ENCODE results near the gene FMNL2.

FMNL2 gene

DNA sequence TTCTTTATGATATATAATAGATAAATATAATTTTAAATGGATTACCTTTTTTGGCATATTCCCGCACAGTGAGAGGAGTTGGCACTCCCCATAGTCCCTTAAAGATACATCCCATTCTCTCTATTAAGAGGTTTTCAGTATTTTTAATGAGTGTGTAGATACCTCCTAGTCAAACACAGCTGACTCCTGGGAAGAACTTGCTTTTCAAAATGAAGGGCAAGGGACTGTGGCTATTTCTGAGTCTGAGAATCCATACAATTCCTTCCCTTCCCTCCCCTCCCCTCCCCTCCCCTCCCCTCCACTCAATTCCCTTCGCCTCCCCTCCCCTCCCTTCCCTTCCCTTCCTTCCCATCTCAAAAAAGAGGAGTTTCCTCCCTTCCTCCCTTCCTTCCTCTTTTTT lies 288.8 kb downstream of the FMNL2 start:
- no peak for DNase-seq

DNA sequence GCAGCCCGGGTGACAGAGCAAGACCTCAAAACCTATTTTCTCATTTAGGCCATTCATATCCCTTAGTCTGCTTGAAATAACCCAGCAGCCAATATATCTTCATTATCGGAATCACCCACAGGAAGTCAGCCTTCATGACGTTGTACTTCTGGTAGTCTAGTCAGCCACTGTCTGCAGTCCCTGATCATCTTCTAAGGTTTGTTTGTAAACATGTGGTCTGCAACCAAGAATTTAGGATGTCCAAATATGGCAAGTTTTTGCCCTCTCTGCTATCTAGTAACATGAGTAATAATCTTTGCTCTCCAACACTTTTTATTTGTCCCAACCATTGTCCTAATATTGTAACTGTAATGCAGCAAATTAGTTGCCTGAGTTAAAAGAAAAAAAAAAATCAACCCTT lies 289.8 kb downstream of the FMNL2 start:
- DNase-seq = no peak

DNA sequence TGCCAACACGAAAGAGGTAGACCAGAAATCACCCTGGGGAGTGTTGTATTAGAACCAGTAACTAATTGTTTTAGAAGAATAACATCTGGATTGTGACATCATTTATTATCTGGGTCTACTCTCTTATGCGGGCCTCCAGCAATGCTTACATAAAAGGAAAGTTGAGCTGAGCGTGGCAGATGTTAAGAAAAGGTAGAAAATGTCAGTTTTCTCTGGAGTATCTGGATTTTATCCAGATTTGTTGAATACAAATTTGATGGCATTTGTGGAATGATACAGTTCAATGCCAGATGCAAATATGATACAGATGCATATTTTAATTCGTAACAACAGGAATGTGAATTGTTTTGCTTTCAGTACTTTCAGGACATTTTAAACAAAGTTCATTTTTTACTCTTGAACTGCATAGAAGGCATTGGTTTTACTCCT lies 292.0 kb downstream of the FMNL2 start:
- no peak for DNase-seq

DNA sequence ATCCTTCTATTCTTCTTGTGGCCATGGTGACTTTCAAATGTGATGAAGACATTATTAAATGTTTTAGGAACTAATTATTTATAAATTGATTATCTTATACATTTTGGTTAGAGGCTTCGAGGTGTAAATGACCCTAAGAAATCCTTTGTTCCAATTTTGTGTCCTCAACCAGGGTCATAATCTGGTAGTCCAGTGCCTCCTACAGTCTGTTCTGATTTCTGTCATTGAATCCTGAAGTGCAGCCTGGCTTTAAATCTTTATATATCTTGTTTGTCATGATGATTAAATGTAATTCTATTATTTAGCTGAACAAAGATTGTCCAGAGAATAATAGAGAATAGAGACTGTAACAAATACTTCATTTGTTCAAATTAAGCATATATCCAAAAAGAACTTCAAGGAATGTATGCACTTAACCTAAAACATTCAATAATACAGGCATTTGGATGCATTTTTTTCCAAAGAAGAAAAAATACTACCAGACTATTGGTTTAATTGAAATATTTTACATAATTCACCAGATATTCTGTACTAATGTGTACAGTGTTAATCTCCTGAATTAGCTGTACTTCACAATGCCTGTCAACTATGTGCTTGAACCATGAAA lies 292.5 kb downstream of the FMNL2 start:
- DNase-seq = no peak

DNA sequence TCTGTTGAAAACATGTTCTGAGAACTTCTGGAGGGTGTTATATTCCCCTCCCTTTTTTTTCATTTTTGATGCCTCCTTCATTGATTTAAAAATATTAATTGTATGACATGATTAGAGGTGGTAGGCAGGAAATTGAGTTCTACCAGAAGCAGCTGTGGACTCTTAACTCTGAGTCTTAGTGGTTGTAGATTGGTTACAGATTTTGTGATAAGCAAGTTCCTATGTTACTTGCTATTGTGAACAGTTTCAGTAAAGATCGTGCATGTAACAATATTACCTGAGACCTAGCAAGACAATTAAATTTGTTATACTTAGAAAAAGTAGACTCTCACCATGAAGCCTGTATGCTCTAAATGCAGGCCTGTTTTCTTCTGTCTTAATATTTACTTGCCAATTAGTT lies 294.2 kb downstream of the FMNL2 start:
- DNase-seq = no peak

DNA sequence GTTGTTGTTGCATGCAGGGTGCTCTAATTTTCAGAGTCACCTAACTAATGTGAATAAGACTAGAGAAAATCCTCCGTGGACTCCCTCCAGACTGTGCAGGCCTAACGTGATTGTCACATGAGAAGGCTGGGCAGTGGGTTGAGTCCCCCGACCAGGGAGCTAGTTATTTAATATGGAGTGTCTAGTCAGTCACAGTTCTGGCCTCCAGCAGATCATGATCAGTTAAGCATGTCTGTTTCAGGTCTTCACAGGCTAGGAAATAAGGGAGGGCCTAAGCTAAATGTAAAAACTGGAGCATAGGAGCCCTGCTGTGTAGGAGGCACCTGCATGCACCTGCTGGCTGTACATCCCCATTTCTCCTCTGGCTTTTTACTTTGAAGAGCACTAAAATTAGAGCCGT lies 295.5 kb downstream of the FMNL2 start:
- DNase-seq = no peak

DNA sequence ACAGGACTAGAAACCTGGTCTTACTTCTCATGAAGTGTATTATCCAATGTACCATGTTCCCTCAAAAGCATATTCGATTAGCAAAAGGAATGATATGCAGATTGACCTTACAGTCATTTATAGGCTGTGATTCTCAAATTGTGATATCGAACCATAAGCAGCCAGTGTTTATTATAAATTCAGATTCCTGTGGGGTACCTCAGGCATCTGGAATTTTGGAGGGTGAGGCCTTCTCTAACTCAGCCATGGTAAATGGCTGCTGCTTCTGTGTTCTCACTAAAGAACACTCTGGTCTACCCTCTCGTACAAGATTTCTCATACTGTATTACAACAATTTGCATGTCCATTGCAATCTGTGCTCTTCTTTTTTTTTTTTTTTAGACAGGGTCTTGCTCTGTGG lies 297.8 kb downstream of the FMNL2 start:
- DNase-seq = no peak

DNA sequence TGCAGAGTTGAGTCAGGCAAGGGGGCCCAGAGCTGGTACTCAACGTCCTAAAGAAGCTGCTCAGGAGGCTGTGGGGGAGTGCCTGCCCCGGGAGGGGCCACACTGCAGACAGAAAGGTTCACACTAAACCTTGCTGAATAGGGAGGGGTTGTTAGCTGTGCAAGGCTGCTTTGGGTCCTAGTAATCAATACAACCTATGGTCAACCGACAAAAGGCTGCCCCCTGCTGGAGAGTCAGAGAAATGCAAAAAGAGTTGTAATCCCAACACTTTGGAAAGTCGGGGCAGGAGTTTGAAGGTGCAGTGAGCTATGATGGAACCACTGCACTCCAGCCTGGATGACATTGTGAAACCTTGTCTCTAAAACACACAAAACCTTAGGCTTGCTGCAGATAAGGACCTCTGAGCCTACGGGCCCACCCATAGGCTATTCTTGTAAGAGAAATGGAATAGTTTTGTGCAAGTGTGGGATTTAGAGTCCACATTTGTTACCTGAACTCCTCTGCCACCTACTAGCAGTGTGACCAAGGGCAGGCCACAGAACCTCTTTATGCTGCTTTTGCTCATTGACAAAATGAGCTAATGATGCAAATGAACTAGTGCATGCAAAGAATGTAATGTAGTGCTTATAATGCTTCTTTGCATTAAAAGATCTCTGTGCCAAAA lies 300.8 kb downstream of the FMNL2 start:
- peak; percentile 80 for DNase-seq

DNA sequence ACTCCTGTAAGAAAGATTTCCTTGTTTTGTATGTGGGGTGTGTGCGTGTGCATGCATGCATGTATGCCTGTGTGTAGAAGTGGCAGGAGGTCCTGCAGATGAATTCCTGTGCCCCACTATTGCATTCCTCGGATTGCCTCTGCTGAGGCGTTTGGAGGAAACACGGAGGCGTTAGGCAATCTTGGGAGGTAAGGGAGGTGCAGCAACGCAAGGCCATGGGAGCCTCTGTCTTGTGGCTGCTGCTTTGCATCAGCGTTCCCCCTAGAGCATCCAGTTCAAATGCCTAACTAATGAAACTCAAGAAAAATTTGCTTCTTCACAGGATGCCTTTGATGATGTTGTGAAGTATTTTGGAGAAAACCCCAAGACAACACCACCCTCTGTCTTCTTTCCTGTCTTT lies 302.3 kb downstream of the FMNL2 start:
- no peak for DNase-seq

DNA sequence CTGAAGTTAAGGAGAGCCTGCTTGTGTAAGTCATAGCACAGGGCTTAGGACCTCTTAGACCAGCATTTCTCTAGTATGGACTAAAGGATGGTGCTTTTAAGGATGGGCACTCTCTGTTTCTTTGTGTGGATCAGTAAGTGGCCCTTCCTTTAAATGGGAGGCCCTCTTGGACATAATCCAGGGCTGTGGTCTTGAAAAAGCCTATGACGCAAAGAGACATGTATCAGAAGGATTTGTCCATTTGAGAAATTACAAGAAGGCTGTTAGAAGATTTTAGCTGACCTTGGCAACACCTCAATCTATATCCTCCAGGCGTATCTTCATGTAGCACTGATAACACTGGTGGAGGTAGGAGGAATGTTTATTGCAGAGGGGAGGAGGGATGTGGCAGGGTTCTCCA lies 303.1 kb downstream of the FMNL2 start:
- no peak for DNase-seq

DNA sequence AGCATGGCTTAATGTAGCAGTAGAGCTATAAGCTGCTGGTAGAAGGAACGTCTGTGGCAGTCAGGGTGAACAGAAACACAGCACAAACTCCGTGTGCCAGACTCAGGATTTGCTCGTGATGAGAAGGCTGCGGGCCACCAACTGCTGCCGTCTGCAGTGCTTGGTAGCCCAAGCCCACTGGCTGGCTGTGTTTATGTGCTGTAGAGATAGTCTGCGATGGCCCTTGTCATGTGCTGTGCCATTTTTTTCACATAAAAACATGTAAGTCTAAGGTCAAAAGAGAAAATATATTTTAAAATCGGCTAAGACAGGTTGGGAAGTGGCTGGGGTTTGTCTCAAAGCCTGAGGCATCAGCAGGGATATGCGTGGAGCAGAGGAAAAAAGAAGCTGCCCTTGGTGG lies 303.6 kb downstream of the FMNL2 start:
- no peak for DNase-seq

DNA sequence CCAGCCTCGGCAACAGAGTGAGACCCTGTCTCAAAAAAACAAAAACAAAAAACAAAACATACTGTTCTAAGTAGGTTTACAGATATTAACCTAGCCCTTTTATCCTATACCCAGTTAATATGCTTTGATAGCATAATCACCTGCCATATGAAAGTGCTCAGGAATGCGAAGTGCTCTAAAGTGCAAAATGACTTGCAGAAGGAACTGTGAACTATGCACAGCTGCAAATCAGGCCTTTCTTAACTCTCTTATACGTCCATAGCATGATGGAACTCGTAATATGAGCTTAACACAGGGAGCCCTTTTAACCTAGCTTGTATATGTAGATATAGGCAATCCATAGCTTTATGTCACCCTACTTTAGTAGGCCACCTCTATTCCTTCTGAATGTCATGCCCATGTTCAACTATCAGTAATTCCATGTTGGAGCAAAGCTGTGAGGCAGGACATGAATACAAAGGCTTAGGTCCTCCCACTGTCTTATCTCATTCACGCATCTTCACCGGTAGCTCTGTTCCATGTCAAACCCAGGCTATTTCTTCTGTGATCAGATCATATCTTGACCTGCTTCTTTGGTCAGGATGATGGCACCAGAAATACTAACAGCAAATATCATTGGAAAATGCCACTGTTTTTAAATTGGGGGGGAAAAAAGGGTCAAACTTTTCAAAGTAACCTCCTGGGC lies 309.4 kb downstream of the FMNL2 start:
- no peak for DNase-seq

DNA sequence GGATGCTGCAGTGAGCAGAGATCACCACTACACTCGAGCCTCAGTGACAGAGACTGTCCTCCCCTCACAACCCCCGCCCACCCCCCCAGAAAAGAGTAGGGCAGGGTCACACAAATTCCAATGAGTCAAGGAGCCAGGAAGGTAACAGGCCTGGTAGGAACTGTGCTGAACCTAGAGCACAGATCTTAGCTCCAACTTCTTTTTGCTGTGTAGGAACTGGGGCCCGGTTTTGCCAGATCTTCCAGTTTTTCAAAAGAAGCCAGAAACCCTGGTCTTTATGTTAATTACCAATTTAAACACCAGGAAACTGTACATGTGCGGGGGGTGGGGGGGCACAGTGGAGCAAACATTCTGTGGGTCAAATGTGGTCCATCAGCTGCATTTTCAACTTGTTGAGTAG lies 311.3 kb downstream of the FMNL2 start:
- no peak for DNase-seq

DNA sequence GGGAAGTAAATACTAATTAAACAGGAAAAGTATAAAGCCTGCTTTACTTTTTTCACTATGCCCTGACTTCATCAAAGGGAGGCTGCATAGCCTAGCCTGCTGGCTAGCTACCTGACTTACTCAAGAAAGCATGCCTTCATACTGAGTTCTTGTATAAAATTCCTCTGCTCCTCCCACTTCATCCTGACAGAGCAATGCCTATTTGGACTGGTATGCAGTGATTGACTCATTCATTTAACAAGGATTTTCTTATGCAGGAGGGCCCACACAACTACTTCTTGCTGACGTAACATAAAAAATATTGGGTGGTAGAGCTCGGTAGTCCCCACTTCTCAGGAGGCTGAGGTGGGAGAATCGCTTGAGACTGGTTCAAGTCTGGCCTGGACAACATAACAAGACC lies 311.8 kb downstream of the FMNL2 start:
- no peak for DNase-seq

DNA sequence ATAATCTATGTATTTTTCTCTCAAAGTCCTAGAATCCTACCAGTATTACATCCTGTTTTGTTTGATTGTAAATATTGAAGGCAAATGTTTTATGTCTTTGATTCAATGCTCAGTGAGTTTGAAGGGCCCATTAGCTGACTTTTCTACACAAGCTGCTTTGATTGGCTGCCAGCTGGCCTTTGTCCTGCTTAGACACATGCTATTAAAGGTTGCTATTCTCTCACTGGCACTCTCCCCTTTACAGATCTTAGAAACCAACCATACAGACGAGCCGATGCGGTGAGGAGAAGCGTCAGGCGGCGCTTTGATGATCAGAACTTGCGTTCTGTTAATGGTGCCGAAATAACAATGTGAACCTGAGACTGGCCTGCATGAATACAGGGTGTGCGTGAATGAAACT lies 312.6 kb downstream of the FMNL2 start:
- no peak for DNase-seq

DNA sequence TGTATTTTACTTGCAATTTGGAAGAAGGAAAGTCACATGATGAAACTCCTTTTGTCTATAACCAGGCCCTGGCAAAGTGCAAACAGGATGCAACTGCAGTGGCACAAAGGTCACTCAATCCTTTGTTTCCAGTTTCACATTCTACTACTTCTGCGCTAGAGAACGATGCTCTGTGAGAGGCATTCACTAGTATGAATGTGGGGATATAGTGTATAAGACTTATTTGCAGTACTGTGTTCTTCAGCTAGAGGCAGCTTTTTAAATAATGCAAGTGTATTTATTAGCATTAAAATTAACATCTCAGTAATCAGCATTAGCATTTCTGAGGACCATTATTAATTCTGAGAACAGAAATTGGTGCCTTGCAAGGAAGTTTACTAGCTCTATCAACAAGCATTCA lies 313.4 kb downstream of the FMNL2 start:
- no peak for DNase-seq

DNA sequence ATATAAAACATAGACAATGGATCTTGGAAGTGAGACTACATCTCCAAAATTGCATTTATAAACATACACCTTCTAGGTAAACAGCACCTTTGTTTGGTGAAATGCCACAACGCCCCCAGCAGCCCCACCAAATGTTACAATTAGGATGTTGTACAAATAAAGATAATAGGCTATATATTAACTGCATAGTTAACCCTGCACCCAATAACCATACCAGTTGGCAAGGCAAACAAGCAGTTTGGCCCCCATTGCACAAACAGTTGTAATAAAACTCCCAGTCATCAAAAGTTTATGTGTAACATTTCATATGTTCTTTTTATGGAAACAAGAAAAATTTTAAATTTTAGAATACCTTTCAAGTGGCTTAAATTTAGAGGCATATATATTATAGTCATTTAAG lies 315.0 kb downstream of the FMNL2 start:
- DNase-seq = no peak

DNA sequence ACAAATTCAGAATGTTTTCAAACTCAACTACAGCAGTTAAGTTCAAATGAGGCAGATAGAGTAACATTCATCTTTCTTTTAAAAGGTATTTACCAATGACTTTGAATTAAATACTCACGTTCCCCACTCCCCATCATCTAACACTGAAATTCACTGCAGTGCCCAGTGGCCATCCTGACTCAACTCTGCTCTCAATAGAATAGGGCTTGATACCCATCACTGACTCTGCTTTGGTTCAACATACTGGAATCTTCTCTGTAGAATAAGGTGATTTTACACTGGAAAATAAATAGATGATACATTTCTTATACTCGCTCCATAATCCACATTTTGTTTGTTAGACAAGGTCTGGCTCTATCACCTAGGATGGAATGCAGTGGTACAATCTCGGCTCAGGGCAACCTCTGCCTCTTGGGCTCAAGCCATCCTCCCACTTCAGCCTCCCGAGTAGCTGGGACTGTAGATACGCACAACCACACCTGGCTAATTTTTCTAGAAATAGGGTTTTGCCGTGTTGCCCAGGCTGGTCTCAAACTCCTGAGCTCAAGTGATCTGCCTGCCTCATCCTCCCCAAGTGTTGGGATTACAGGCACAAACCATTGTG lies 315.9 kb downstream of the FMNL2 start:
- no peak for DNase-seq

DNA sequence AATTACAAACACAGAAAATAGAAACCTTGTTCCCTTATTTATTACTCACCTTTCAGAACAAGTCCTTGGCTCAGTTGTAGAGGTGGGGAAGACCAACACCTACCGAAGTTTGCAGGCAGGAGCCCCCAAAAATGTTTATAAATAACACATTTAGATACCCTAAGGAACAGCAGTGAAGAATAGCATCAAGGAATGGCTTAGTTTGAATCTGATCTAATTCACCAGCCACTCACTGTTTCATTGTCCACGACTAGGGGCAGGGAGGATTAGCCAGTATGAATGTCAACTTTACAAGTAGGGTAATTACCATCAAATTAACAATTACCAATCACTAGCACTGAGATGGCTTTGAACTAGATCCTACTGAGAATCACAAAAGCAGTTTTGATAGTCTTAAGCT lies 316.9 kb downstream of the FMNL2 start:
- no peak for DNase-seq

DNA sequence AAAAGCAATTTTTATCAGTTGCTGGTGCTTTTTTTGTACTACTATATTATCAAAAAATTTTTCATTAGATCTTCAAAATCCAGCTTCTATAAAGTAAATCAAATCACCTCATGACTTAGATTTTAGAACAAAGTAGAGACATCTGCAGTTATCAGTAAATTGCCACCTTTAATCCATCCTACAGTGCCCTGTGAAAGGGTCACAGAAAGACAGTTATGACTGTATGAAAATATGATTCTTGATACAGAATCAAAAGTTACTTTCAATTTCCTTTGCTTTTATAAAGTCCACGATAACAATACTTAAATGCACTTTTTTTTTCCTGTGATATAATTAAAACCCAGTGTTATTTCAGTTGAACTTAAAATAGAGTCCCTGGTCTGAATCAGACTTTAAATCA lies 320.9 kb downstream of the FMNL2 start:
- DNase-seq = no peak

DNA sequence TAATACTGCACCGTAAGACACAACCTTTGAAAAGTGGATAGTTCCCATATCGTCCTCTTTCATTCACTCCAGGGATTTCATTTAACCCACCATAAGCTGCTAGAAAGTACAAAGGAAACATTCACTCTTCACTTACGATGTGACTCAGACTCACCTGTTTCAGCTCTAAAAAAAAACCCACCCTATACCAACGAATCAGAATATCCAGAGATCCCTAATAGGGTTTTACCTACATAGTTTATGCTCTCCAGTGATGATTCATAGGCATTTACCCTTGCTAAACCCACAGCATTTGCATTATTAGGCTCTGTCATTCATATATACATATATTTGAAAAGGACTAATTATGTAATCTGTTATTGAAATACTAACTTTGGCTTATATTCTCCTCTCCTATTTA lies 322.1 kb downstream of the FMNL2 start:
- no peak for DNase-seq

DNA sequence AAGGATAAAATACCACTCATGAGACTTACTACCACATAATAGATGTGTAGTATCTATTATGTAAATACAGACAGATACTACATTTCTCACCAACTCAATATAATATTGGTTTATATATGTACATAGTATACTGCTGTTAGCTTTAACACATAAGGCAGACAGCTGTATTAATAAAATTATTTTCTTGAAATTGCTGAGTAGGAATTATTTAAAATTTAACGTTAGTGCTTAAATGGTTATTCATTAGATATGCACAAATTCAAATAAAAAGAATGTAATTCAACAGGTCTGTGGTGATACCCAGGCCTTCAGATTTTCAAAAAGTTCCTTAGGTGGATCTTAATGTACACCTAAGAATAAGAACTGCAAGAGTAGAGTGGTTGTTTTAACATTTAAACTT lies 323.2 kb downstream of the FMNL2 start:
- no peak for DNase-seq

DNA sequence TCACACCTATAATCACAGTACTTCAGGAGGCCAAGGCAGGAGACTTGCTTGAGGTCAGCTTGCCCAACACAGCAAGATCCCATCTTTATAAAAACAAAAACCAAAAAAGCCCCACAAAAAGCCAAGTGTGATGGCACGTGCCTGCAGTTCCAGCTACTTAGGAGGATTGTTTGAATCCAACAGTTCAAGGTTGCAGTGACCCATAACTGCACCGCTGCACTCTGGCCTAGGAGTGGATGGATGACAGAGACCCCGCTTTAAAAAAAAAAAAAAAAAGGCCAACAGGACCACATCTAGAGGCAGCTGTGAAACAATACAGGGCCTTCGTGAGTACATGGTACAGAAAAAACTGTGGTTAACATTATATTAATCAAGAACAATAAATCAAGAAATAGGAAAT lies 326.1 kb downstream of the FMNL2 start:
- no peak for DNase-seq

DNA sequence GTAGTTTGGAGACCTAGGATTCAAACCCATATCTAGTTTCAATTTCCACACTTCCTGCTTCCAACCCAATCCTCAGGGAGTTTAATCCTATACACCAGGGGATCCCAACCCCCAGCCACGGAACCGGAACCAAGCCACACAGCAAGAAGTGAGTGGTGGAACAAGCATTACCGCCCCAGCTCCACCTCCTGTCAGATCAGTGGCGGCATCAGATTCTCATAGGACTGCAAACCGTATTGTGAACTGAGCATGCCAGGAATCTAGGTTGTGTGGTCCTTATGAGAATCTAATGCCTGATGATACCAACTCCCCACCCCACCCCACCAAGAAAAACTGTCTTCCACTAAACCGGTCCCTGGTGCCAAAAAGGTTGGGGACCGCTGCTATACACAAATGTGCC lies 329.8 kb downstream of the FMNL2 start:
- DNase-seq = no peak
